DMS114 treated with DMSO at 0.1 percent for 48 hours (cell line): ENCODE results near the gene KHDC1L.
"Not testable (repeated sequence)": the region's sequence is repeated elsewhere in the genome, so short reads cannot be mapped to it uniquely, and the experiment has no call there.

Experiments
- DNase-seq: peaks from one replicate; lab custom pipeline; 2025; ENCODE audit not compliant: unreplicated experiment; lab: John Stamatoyannopoulos, UW

The KHDC1L gene, protein sequence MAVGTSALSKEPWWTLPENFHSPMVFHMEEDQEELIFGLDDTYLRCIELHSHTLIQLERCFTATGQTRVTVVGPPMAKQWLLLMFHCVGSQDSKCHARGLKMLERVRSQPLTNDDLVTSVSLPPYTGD

DNA sequence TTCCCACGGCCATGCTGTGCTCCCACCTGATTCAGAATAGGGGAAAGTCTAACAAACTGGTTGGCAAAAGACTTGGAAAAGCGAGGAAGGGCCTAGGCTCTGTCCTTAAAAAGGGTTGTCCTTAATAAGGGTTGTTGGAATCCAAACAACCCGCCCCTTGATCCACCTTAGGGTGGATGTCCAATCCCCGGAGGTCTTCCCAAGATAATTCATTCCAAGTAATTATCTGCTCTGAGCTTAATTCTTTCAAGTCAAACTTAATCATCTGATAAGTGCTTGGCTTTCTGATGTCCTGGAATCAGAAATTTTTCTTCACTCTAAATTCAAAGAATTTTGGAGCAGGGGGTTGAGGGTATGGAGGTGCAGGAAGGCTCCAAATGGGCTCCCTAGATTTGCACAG, at the start of gene KHDC1L:
Gene KHDC1L (minus strand): TSS at position 101 of the 400 bp plus-strand sequence. CDS start 88 bp downstream, at position 13.
- no peak for DNase-seq

- not testable (repeated sequence) for DNase-seq
These were observed 44.0 kb upstream of the KHDC1L start for GRCh38 chr6:73269296-73269695.

DNA sequence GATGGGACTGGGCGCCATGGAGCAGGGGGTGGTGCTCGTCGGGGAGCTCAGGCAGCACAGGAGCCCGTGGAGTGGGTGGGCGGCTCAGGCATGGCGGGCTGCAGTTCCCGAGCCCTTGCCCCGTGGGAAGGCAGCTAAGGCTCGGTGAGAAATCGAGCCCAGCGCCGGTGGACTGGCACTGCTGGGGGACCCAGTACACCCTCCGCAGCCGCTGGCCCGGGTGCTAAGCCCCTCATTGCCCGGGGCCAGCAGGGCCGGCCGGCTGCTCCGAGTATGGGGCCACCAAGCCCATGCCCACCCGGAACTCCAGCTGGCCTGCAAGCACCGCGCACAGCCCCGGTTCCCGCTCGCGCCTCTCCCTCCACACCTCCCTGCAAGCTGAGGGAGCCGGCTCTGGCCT, 43.6 kb upstream of the KHDC1L start:
- DNase-seq, result not testable (repeated sequence)

GRCh38 chr6:73264446-73264845, 39.1 kb upstream of the KHDC1L start:
- no peak for DNase-seq

- no peak for DNase-seq
These were observed 38.2 kb upstream of the KHDC1L start for GRCh38 chr6:73263570-73263909.

GRCh38 chr6:73262671-73263569, 37.6 kb upstream of the KHDC1L start, which contains the start of gene KHDC1:
Gene KHDC1, minus strand, starts transcription at chr6:73263196. Its CDS starts 20,679 bp downstream, at chr6:73242517.
- DNase-seq, result no peak

DNA sequence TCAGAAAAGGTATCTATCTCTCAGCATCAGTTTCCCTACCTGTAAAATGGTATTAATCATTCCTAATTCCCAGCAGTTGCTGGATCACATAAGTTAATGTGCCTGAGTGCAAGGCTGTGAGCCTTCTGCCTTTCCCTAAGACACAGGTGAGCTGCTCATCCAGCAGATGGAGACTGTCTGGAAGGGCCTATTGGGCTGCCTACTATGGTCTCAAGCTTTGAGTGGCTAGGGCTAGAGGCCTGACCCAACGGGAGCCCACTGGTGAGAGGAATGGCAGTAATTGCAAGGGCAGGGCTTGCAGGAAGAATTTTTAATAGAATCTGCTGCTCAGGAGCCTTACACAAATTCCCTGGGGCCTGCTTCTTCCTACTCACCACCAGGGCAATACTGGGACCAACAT, 33.4 kb upstream of the KHDC1L start:
- no peak for DNase-seq

DNA sequence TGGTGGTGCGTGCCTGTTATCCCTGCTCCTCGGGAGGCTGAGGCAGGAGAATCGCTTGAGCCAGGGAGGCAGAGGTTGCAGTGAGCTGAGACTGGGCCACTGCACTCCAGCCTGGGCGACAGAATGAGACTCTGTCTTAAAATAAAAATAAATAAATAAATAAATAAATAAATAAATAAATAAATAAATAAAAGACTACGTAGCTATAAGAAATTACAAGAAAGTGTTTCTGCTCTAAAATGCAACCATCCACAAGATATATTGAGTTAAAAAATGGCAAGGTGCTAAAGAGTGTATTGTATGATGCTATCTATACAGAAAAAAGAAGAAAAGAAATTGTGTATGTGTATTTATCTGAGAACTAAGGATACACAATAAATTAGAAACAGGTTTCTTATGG, 29.0 kb upstream of the KHDC1L start:
- DNase-seq, result not testable (repeated sequence)

DNA sequence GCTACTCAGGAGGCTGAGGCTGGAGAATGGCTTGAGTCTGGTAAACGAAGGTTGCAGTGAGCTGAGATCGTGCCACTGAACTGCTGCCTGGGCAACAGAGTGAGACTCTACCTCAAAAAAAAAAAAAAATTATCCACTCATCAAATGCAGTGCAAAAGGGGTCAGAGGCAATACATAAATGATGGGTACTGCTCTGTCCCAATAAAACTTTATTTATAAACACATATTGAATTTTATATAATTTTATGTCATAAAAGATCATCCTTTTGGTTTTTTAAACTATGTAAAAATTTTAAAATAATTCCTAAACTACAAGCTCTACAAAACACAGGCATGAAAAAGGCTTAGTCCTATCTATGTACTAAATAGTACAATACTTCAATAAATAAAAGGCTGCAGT, 27.4 kb upstream of the KHDC1L start:
- no peak for DNase-seq

DNA sequence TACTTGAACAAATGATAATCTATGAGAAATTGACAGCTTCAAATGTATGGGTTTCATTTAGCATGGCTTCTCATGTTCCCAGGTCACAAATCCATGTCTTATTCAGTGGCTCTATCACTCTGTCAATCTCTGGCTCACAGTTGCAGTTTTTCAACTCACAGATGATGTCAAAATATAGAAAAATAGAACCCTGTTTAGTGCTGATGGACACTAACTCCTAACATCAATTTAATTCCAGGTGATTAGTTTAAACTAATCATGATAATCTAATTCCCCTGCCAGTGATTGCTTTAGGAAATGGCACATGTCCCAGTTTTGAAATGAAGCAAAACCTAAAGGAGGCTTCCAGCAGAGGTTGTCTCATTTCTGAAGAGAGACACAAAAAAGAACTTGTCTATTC, 24.7 kb upstream of the KHDC1L start:
- no peak for DNase-seq

- no peak for DNase-seq
These were observed 23.1 kb upstream of the KHDC1L start for GRCh38 chr6:73248192-73248903.

- DNase-seq, result no peak
These were observed 16.7 kb upstream of the KHDC1L start for GRCh38 chr6:73242001-73242400.

DNA sequence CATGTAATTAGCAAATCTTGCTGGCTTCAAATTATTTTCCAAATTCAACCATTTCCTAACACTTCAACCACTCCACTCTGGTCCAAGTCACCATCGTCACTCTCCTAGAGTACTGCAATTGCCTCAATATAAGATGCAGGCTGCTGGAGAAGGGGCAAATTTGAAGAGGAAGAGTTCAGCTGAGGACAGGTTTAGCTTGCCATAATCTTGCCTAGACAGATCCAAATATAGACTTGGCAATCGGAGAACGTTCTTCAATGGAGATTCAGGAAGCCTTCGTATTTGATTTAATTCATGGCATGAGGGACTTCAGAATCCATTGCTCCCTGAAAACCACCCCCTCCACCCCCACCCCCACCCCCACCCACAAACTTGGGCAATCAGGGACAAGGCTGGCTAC, 15.4 kb upstream of the KHDC1L start:
- DNase-seq, result no peak

- DNase-seq, result no peak
These were observed 11.0 kb upstream of the KHDC1L start for GRCh38 chr6:73236144-73236750.

- DNase-seq, result no peak
These were observed 9.4 kb upstream of the KHDC1L start for GRCh38 chr6:73234733-73235132.

- not testable (repeated sequence) for DNase-seq
These were observed 8.7 kb upstream of the KHDC1L start for GRCh38 chr6:73233971-73234370.

DNA sequence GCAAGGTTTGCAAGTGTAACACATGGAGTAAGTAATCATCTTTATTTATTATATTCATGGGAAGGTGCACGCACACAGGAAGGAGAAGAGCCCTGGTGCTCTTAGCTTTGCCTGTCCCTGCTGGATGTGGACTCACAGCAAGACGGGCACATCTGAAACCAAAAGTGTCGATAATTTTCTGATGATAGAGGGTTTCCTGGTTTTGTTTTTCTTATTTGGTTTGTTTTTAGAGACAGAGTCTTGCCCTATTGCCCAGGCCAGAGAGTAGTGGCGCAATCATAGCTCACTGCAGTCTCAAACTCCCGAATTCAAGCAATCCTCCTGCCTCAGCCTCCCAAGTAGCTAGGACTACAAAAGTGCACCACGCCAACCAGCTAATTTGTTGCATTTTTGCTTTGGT, 7.8 kb upstream of the KHDC1L start:
- DNase-seq, result no peak

DNA sequence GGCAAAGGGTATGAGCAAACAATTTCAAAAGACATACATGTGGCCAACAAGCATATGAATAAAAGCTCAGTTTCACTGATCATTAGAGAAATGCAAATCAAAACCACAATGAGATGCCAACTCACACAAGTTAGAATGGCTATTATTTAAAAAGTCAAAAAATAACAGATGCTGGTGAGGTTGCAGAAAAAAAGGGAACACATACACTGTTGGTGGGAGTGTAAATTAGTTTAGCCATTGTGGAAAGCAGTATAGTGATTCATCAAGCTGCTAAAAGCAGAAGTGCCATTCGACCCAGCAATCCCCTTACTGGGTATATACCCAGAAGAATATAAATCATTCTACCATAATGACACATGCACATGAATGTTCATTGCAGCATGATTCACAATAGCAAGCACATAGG, 6.7 kb upstream of the KHDC1L start:
- no peak for DNase-seq

DNA sequence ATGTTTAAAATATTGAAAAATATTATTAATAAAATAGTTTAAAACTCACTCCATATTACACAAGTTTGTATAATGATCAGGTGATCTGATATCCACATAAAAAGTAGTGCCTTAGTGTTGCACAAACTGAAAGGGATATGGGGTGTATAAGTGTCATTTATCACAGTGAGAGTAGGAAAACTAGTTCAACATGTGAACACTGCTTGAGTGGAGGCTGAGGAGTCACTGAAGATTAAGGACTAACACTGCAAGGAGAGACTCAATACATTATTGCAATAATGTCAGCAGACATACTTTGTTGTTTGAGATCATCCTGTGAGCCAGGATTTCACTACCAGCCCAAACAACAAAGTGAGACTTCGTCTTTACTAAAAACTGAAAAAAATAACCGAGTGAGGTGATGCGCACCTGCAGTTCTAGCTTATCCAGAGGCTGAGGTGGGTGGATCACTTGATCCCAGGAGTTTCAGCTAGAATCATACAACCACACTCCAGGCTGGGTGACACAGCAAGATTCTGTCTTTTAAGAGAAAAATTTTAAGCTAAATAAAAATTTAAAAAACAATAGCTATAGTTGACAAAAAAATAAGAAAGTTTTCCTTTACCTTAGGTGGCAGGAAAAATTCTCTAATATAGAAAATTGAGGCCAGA, 2.4 kb upstream of the KHDC1L start:
- no peak for DNase-seq

DNA sequence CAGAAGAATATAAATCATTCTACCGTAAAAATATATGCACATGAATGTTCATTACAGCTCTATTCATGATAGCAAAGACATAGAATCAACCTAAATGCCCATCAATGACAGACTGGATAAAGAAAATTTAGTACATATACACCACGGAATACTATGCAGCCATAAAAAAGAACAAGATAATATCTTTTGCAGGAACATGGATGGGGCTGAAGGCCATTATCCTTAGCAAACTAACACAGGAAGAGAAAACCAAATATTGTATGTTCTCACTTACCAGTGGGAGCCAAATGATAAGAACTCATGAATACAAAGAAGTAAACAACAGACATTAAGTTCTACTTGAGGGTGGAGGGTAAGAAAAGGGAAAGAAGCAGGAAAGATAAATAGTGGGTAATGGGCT, 8.4 kb downstream of the KHDC1L start:
- no peak for DNase-seq

GRCh38 chr6:73209117-73209516, 16.2 kb downstream of the KHDC1L start:
- DNase-seq, result no peak
